Measurements from ENCODE around the gene SMC1A. TPM values are rescaled to one million over a fixed set of nuclear protein-coding genes. Genes with fewer than 3 reads are reported as not detected.

The SMC1A gene
- total and polyA plus RNA-seq, 5 experiments from 2014 or later: 52.3 to 68.0 (median 64.8) TPM

Small RNA genes lying within 50 kb of the gene (microRNA-seq; reads per million reads assigned to microRNA genes)
- not detected for gene MIR6857 (ENCODE audit: borderline microRNAs expressed)

Other genes with a start within 250 kb of the SMC1A start
- 100 to 1,000 TPM; 147 to 153 TPM for gene KDM5C, start 197.4 kb downstream of the SMC1A start, total RNA-seq
- gene KDM5C, start 197.4 kb downstream of the SMC1A start, polyA plus RNA-seq: 10 to 100 TPM; 21.0 to 26.5 (median 23.6) TPM
- gene IQSEC2, start 141.1 kb downstream of the SMC1A start, total RNA-seq: under 1 TPM; 0.36 to 0.66 TPM
- under 1 TPM; 0.08 to 0.17 (median 0.13) TPM for gene IQSEC2, start 141.1 kb downstream of the SMC1A start, polyA plus RNA-seq
- 1 to 10 TPM; 1.9 to 2.0 TPM for gene RIBC1, start 219 bp upstream of the SMC1A start, total RNA-seq
- under 1 TPM in 2 of 3 donors, not detected in 1; 0.42 to 0.43 TPM for gene RIBC1, start 219 bp upstream of the SMC1A start, polyA plus RNA-seq
- gene HSD17B10, start 11.7 kb upstream of the SMC1A start, total RNA-seq: 10 to 100 TPM; 35.3 to 38.6 TPM
- 100 to 1,000 TPM; 144 to 152 (median 148) TPM for gene HSD17B10, start 11.7 kb upstream of the SMC1A start, polyA plus RNA-seq

All from naive thymus-derived CD8-positive, alpha-beta T cell (primary cell).